NCI-H524 (cell line): ENCODE results near the gene TMSB15A.
"Not testable (repeated sequence)": the region's sequence is repeated elsewhere in the genome, so short reads cannot be mapped to it uniquely, and the experiment has no call there.

ENCODE experiments used
- DNase-seq, 2 experiments: peaks; one replicate each; lab custom pipeline; 2025; lab: John Stamatoyannopoulos, UW

TMSB15A gene

GRCh38 chrX:102515975-102516941, at the start of gene TMSB15A:
Gene TMSB15A, minus strand, starts transcription at chrX:102516739.
- peak; percentile 65 to 83 for DNase-seq

DNA sequence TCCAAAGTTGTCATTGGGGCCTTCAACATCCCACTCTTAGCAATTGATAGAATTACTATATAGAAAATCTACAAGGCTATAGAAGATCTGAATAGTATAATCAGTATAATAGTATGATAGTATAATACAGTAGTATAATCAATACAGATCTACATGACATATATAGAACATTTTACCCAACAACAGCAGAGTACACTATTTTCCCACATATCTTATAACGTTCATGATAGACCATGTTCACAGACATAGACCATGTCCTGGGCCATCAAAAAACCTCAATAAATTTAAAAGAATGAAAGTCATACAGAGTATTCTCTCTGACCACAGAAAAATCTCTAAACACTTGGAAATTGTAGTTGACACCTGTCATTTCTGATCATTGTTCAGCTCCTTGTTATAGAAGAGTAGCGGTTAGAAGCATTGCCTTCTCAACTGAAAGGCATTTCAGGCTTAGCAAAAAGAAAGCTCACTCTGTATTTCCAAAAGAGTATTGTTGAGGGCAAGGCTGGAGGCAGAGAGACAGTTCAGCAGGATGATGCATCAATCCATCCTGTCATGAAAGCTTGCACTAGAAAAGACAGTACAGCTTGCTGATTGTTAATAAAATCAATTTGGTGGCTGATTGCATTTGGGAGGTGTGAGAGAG, 44.0 kb upstream of the TMSB15A start:
- no peak for DNase-seq

GRCh38 chrX:102558607-102559006, 42.1 kb upstream of the TMSB15A start:
- DNase-seq = no peak

GRCh38 chrX:102548231-102548630, 31.7 kb upstream of the TMSB15A start:
- no peak for DNase-seq

GRCh38 chrX:102546828-102547493, 30.4 kb upstream of the TMSB15A start:
- DNase-seq = peak; percentile 11 to 58

- peak in 1 of 2 experiments; percentile 1 for DNase-seq
Observed at GRCh38 chrX:102546175-102546574, 29.6 kb upstream of the TMSB15A start.

DNA sequence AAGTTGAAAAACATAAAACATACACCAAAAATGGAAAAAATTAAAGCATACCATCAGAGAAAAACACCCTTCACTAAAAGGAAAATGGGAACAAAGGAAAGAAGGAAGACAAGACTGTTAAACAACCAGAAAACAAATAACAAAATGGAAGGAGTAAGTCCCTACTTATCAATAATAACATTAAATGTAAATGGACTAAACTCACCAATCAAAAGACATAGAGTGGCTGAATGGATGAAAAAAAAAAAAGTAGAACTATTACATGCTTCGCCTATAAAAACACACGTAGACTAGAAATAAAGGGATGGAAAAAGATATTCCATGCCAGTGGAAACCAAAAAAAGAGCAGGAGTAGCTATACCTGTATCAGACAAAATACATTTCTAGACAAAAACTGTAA, 19.4 kb upstream of the TMSB15A start:
- DNase-seq = no peak

- DNase-seq = peak; percentile 55 to 69
Observed at GRCh38 chrX:102517326-102517725, 787 bp upstream of the TMSB15A start.

DNA sequence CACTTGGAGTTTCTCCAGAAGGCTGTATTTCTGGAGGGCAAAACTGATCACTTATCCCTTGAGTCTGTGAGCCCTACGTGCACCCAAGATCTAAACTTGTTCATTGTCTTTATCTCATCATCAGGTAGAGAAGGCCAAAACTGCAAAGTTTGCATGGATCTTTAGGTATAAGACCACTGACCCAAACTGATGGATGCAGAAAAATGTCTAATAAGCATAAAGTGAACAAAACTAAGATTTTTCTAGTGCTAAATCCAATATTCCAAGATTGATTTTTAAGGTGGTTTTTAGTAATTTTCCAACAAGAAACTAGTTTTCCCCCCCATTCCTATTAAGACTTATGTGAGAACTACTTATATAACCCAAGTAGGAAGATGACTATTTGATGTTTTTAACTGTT, 2.0 kb downstream of the TMSB15A start:
- no peak for DNase-seq

GRCh38 chrX:102498732-102499131, 17.8 kb downstream of the TMSB15A start:
- no peak for DNase-seq

DNA sequence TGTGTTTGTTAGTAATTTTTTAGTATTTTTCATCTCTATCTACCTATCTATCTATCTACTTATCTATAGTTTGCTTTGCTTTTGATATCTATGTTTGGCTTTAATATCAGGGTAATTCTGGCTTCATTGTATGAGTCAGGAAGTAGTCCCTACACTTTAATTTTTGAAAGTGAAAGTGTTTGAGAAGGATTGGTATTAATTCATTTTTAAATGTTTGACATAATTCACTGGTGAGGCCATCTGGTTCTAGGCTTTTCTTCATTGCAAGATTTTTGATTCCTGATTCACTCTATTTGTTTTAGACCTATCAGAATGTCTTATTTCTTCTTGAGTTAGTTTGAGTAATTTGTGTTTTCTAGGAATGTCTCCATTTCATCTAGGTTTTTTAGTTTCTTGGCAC, 24.8 kb downstream of the TMSB15A start:
- no peak for DNase-seq

DNA sequence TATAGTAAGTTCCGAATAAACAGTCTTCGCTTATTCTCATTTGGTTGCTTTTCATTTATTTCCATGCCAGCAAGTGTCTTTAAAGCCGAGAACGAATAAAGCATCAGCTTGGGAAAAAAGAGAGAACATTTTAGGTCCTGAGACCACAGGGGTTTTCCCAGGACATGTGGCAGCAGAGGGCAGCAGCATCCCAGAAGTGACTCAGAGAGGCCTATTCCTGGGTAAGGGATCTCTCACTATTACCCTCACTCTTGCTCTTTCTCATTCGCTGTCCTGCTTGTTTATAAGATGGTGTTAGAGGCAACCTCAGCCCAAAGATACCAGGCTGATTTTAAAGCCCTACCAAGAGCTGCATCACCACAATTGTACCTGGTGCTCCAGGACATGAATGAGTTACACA, 37.8 kb downstream of the TMSB15A start:
- not testable (repeated sequence) for DNase-seq

GRCh38 chrX:102471762-102472220, 44.7 kb downstream of the TMSB15A start, which contains the start of gene TCP11X2:
Gene TCP11X2, minus strand, starts transcription at chrX:102471812.
- not testable (repeated sequence) for DNase-seq

DNA sequence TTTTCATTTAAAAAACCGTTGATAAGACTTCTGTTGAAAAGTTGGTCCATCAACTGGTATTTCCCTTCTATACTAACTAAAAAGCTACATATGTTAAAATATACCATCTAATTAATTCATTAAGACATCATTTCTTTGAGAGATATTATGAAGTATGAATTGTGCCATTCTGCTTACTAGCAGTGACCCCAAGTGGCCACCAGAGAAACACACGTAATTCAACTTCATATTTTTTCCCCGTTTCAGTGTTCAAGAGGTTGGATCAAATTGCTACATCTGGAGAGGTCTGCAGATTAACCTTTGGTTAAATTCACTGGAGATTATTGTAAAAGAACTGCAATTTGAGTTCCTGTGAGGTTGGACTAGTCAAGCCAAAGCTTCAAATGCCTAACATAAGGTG, 46.3 kb downstream of the TMSB15A start:
- not testable (repeated sequence) for DNase-seq
